Activated effector memory CD4-positive, alpha-beta T cell treated with Interleukin-2 at 50 U/mL for 16 hours (primary cell): ENCODE measurements around the gene ARRDC4.
A peak's percentile ranks its signal among the peaks of the same experiment; 100 is the strongest.

Experiments used
- DNase-seq: peaks from one replicate; pipeline ENCODE4 v3.0.0-alpha.2; 2020

ARRDC4 gene

DNA sequence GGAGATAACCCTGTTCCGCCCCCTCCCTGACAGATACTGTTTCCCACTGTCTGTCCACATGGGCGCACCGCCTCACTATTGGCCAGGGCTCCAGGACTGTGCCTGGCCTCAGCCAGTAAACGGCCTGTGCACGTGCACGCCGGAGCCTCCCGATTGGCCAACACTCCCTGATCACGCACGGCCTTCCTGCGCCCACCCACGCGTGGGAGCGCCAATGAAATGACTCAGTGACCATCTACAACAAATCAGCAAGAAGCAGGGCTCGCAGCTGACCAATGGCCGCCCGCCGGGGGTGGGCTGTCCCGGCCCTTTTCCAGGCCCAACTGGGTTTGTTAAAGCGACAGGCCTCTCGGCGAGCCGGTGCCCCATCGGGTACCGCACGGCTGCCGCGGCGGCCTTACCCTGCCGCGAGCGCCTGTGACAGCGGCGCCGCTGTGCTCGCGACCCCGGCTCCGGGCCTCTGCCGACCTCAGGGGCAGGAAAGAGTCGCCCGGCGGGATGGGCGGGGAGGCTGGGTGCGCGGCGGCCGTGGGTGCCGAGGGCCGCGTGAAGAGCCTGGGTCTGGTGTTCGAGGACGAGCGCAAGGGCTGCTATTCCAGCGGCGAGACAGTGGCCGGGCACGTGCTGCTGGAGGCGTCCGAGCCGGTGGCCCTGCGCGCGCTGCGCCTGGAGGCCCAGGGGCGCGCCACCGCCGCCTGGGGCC lies at the start of gene ARRDC4:
ARRDC4 (plus strand) TSS at position 340 of the 703 bp plus-strand sequence; CDS start at position 499, 159 bp downstream.
- DNase-seq, result peak; percentile 66

DNA sequence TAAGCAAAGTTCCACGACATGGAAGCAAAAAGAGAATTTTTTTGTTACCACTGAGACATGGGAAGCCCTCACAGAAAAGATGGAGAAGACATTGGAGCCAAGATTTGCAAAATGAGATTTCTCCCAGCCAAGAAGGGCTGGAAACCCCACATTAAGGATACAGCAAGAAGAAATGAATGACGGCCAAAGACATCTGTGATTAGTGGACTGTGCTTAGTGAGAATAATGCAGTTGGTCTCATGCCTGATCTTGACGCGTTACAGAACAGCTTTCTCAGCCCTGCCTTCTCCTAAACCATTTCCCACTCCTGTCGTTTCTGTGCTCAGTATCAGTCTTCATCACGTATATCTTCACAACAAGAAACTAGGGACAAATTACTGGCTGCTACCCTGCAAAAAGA lies 45.8 kb upstream of the ARRDC4 start:
- no peak for DNase-seq

DNA sequence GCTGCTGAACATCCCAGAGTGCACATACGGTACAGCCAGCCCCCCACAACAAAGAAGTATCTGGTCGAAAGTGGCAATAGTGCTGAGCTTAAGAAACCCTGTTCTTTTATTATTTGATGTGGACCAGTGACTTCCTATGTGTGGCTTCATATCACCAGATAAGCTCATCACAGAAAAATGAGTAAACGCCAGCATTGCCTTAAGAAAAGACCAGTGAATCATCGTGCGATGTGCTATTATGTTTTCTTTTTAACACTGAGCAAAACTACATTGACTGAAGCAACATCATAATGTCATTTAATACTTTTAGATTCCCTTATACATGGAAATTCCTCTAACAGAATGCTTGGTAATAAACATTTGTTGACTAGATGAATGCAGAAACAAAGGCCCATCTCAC lies 45.2 kb upstream of the ARRDC4 start:
- no peak for DNase-seq

GRCh38 chr15:97921296-97921865 lies 39.1 kb upstream of the ARRDC4 start:
- no peak for DNase-seq

- no peak for DNase-seq
Observed at GRCh38 chr15:97929456-97930229, 30.9 kb upstream of the ARRDC4 start.

GRCh38 chr15:97930230-97930629 lies 30.3 kb upstream of the ARRDC4 start:
- no peak for DNase-seq

- no peak for DNase-seq
Observed at GRCh38 chr15:97931314-97931713, 29.2 kb upstream of the ARRDC4 start.

GRCh38 chr15:97933589-97933988 lies 26.9 kb upstream of the ARRDC4 start:
- no peak for DNase-seq

DNA sequence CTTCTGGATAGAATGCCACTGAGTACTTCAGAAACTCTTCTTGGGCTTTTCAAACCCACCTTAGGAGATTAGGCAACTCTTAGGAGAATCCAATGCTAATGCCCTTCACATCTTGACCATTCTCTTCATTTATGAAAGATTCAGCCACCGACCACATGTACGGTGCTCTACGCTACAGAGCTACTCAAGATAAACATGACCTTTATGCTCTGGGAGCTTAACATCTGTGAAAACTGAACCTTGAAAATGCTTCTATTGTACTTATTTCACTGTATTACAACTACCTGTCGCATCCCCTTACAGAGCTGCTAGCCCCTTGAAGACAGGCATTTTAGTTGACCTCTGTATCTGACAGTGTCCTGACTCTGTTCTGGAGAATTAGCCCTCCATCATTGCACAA lies 19.5 kb upstream of the ARRDC4 start:
- no peak for DNase-seq

DNA sequence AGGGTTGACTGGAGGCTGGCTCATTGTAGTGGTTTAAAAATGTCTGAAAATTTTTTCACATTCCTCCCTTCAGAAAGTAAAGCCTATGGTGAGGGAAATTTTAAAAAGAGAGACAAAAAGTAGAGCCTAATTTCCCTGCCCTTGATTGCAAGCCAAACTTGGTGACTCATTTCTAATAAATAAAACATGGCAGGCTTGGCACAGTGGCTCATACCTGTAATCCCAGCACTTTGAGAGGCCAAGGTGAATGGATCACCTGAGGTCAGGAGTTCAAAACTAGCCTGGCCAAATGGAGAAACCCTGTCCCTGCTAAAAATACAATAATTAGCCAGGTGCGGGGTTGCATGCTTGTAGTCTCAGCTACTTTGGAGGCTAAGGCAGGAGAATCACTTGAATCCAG lies 18.9 kb upstream of the ARRDC4 start:
- no peak for DNase-seq

- DNase-seq, result no peak
Observed at GRCh38 chr15:97944724-97945123, 15.8 kb upstream of the ARRDC4 start.

DNA sequence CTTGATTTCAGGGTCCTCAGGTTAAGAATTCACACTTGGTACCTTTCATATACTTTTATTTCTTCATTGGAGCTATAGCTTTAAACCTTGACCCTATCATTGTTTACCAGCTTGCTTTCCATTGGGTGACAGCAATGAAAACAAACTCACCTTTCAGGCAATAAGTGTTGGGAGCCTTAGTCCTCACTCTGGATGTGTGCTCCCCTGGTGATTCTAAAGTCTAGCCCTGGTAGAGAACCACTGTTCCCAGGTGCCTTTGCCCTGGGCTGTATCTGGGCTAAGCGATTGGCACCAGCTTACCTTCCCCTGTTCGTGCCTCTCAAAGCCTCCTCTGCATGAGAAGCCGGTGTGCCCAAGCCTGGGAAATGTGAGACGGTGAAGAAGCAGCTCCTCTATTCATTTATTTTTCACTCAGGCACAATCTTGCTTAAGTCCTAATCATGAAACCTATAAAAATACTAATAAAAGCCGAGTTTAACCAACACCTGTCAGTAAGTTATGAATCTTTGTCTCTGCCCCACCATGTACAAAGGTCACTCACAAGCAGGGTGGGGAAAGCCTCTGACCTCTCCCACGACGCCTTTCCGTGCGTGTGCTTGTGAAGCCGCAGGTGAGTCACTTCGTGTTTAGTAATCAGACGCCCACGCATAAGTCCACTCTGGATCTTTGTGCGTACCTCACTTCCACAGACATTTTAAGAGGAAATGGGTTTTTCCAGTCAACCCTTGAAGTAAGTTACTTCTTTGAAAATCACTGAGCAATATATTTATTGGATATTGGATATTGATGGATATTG lies 12.8 kb upstream of the ARRDC4 start:
- DNase-seq, result no peak

GRCh38 chr15:97953254-97953653 lies 7.2 kb upstream of the ARRDC4 start:
- DNase-seq, result no peak

DNA sequence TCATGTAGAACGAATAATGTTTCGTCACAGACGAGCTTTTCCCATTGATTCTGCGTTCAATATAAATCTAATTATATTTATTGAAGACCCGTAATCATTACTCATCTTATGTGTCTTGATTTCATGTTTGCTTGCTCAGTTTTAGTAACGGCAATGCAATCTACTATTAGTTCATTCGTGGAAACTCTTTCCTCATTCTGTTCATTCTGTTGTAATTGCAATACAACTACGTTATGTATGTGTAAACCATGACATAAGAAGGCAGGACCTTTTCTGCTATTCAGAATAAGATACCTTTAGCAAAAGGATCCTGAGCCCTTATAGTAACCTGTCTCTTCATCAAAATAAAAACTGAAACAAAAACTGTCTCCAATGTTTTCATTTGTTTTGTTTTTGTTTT lies 6.8 kb upstream of the ARRDC4 start:
- no peak for DNase-seq

DNA sequence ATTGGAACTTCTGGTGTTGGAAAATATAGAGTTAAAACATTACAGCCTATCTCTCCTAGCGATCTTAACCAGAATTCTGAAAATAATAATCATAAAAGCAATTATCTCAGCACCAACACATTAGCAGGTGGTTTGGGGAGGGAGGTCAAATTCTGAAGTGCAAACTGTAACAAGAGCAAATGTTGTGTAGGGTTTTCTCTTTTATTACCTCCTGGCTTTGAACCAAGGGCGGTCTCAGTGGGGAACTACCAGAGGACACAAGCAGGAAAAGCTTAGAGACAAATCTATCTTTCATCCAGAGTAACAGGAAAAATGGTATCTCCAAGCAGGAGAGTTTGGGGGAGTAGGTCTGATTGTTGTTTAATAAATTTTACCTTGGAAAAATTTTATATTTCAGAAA lies 5.5 kb upstream of the ARRDC4 start:
- DNase-seq, result no peak

DNA sequence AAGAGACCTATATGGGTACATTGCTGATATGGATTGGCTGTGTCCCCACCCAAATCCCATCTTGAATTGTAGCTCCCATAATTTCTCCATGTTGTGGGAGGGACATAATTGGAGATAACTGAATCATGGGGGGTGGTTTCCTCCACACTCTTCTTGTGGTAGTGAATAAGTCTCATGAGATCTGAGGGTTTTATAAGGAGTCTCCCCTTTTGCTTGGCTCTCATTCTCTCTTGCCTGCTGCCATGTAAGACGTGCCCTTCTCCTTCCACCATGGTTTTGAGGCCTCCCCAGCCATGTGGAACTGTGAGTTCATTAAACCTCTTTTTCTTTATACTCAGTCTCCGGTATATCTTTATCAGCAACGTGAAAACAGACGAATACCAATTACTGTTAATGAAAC lies 5.0 kb upstream of the ARRDC4 start:
- no peak for DNase-seq

- no peak for DNase-seq
Observed at GRCh38 chr15:97959724-97960363, 659 bp upstream of the ARRDC4 start.

GRCh38 chr15:97961067-97961954 lies 808 bp downstream of the ARRDC4 start:
- DNase-seq, result no peak

DNA sequence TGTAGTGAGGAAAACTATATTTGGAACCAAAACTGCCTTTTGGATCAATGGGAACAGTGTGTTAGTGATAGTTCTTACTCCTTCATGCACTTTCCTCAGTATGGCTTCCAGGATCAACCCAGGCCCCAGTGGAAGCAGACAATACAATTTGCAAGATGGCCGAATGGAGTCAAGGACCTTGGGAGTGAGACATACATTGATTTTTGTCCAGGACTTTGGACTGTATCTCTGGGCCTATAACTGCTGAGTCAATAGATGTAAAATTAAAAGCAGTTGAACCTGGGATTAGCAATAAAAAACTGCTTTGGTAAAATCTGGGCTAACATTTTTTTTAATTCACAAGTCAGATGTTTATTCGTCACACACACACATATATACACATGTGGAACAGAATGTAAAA lies 1.8 kb downstream of the ARRDC4 start:
- no peak for DNase-seq

GRCh38 chr15:97963779-97964178 lies 3.3 kb downstream of the ARRDC4 start:
- DNase-seq, result no peak

GRCh38 chr15:97966246-97966645 lies 5.7 kb downstream of the ARRDC4 start:
- no peak for DNase-seq
